A549 (cell line): ENCODE results near the gene SRPK2.

Experiments used
- EP300 ChIP-seq, 2 experiments: fragments of >200 bp; sonication (Bioruptor Twin); formaldehyde crosslinking; IDR thresholded peaks; 2 replicates in 1 of 2; 3 replicates in 1 of 2; pipeline ENCODE4 v1.6.1; 2016 to 2017
- JUN ChIP-seq, 2 experiments: fragments of >200 bp; sonication (Bioruptor Twin); formaldehyde crosslinking; IDR thresholded peaks; 2 replicates in 1 of 2; 3 replicates in 1 of 2; pipeline ENCODE4 v1.6.1; 2016 to 2017
- KDM1A ChIP-seq: fragments of 200-600 bp; sonication (generic); IDR thresholded peaks from 2 replicates; pipeline ENCODE4 v1.6.1; 2016; ENCODE audit warnings: low read depth, mild to moderate bottlenecking
- POLR2A ChIP-seq: IDR thresholded peaks from 2 replicates; pipeline ENCODE4 v1.6.1; 2012; ENCODE audit warnings: mild to moderate bottlenecking, low read length
- RAD21 ChIP-seq, 2 experiments: fragments of >200 bp in 1 of 2; sonication (Bioruptor Twin) in 1 of 2; formaldehyde crosslinking in 1 of 2; IDR thresholded peaks in 1 of 2; conservative IDR thresholded peaks in 1 of 2; 2 replicates in 1 of 2; 3 replicates in 1 of 2; pipeline ENCODE4 v1.6.1; 2012 to 2018; ENCODE audit warnings: inconsistent platforms in 1 of 2
- RARB ChIP-seq: fragments of 250-450 bp; sonication (Bioruptor Pico); IDR thresholded peaks from 2 replicates; pipeline ENCODE4 v1.8.0; 2021; ENCODE audit warnings: mild to moderate bottlenecking, moderate library complexity
- RFX5 ChIP-seq: fragments of 450-650 bp; IDR thresholded peaks from 2 replicates; pipeline ENCODE4 v1.7.1; 2014; ENCODE audit warnings: antibody characterized with exemption, mild to moderate bottlenecking, moderate library complexity
- TFCP2L1 ChIP-seq: fragments of 250-450 bp; sonication (Bioruptor Pico); IDR thresholded peaks from 2 replicates; pipeline ENCODE4 v1.5.0; 2021; ENCODE audit warnings: mild to moderate bottlenecking
- ZFP36 ChIP-seq: fragments of 450-650 bp; IDR thresholded peaks from 2 replicates; pipeline ENCODE4 v1.6.1; 2014; ENCODE audit warnings: borderline replicate concordance; ENCODE audit not compliant: partially characterized antibody
- ZSCAN20 ChIP-seq: fragments of 250-450 bp; sonication (Bioruptor Pico); IDR thresholded peaks from 2 replicates; pipeline ENCODE4 v1.8.0; 2022; ENCODE audit warnings: mild to moderate bottlenecking, moderate library complexity
- TF ChIP-seq, protein P1 (sequence below): IDR thresholded peaks from 2 replicates; pipeline ENCODE4 v1.6.1; 2012
- TF ChIP-seq, protein P2 (sequence below): fragments of >200 bp; sonication (Bioruptor Twin); formaldehyde crosslinking; IDR thresholded peaks from 3 replicates; pipeline ENCODE4 v1.5.1; 2016
- TF ChIP-seq, protein P3 (sequence below): fragments of 150-350 bp; IDR thresholded peaks from 2 replicates; pipeline ENCODE4 v1.6.1; 2014; ENCODE audit warnings: low read depth, mild to moderate bottlenecking, low read length

DNA sequence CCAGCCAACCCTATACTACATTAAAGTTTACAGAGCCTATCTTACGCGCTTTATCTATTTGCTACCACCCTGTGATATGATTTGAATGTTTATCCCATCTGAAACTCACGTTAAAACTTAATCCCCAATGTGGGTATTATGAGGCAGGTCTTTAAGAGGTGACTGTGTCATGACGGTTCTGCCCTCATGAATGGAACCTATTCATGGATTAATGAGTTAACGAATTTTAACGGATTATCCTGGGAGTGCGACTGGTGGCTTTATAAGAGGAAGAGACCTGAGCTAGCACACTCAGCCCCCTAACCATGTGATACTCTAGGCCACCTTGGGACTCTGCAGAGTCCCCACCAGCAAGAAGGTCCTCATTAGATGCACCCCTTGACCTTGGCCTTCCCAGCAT is 37.8 kb downstream of the SRPK2 start:
- TF ChIP-seq TFCP2L1 (CRISPR knock-in tag) (no peak), RAD21 (conservative IDR thresholded peaks at IDR 0.05 in 1 of 2, IDR thresholded peaks at IDR 0.05 in 1 of 2) (no peak), EP300 (IDR thresholded peaks at IDR 0.05) (no peak), POLR2A (no peak), JUN (IDR thresholded peaks at IDR 0.05) (no peak), ZFP36 (no peak), ZSCAN20 (no peak), RARB (no peak), RFX5 (no peak), KDM1A (no peak)
- TF ChIP-seq, protein P1, sequence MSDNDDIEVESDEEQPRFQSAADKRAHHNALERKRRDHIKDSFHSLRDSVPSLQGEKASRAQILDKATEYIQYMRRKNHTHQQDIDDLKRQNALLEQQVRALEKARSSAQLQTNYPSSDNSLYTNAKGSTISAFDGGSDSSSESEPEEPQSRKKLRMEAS, result no peak
- TF ChIP-seq, protein P2, sequence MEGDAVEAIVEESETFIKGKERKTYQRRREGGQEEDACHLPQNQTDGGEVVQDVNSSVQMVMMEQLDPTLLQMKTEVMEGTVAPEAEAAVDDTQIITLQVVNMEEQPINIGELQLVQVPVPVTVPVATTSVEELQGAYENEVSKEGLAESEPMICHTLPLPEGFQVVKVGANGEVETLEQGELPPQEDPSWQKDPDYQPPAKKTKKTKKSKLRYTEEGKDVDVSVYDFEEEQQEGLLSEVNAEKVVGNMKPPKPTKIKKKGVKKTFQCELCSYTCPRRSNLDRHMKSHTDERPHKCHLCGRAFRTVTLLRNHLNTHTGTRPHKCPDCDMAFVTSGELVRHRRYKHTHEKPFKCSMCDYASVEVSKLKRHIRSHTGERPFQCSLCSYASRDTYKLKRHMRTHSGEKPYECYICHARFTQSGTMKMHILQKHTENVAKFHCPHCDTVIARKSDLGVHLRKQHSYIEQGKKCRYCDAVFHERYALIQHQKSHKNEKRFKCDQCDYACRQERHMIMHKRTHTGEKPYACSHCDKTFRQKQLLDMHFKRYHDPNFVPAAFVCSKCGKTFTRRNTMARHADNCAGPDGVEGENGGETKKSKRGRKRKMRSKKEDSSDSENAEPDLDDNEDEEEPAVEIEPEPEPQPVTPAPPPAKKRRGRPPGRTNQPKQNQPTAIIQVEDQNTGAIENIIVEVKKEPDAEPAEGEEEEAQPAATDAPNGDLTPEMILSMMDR, result no peak
- TF ChIP-seq, protein P3, sequence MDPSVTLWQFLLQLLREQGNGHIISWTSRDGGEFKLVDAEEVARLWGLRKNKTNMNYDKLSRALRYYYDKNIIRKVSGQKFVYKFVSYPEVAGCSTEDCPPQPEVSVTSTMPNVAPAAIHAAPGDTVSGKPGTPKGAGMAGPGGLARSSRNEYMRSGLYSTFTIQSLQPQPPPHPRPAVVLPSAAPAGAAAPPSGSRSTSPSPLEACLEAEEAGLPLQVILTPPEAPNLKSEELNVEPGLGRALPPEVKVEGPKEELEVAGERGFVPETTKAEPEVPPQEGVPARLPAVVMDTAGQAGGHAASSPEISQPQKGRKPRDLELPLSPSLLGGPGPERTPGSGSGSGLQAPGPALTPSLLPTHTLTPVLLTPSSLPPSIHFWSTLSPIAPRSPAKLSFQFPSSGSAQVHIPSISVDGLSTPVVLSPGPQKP, result no peak
